RWPE1 (cell line): ENCODE measurements around the gene KCNK3.

ENCODE experiments used
- CTCF ChIA-PET: fragments of 350-600 bp; sonication (Branson Sonifier 250); formaldehyde crosslinking; extraction: SDS; loops from one replicate; lab custom pipeline; 2021; lab: Yijun Ruan, JAX
- POLR2A ChIA-PET: fragments of 400-600 bp; formaldehyde crosslinking; extraction: SDS; loops from one replicate; lab custom pipeline; 2020; ENCODE audit warnings: antibody characterized with exemption; ENCODE audit not compliant: low non-redundant PET; lab: Yijun Ruan, JAX
- DNase-seq: peaks from one replicate; pipeline ENCODE4 v3.0.0; 2012; ENCODE audit warnings: low spot score
- H3K27ac ChIP-seq: fragments of 450-650 bp; 2 replicates; pipeline ENCODE4 v1.5.1; 2017
- CTCF ChIP-seq: fragments of 450-650 bp; conservative IDR thresholded peaks from 2 replicates; pipeline ENCODE4 v1.5.1; 2017; ENCODE audit warnings: low read depth, mild to moderate bottlenecking

The KCNK3 gene

DNA sequence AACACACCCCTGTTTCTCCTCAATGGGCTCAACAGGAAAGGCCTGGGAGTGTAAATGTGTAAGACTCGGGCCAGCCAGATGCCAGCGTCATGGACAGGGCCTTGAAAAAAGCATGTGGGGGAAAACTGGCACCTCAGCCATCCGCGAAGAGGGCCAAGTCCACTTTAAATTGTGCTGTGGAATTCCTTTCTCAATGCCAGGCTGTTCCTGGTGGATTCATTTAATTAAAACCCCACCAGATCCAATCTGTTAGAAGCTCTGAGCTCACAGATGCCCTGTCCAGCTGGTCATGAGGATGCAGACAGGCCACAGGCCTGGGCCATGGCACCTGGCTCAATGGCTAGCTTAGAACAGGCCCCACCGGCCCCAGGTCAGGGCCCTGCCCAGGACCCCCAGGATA lies 24.8 kb downstream of the KCNK3 start:
- POLR2A ChIA-PET, result no interaction called here
- TF ChIP-seq CTCF, result no peak
- no peak overlapping the region for H3K27ac ChIP-seq
- DNase-seq, result no peak
- CTCF ChIA-PET, result interaction anchor here (0.5 kb wide), 1 partner anchor 964 kb away, joined by 4 read pairs; no protein-coding TSS in a partner anchor

DNA sequence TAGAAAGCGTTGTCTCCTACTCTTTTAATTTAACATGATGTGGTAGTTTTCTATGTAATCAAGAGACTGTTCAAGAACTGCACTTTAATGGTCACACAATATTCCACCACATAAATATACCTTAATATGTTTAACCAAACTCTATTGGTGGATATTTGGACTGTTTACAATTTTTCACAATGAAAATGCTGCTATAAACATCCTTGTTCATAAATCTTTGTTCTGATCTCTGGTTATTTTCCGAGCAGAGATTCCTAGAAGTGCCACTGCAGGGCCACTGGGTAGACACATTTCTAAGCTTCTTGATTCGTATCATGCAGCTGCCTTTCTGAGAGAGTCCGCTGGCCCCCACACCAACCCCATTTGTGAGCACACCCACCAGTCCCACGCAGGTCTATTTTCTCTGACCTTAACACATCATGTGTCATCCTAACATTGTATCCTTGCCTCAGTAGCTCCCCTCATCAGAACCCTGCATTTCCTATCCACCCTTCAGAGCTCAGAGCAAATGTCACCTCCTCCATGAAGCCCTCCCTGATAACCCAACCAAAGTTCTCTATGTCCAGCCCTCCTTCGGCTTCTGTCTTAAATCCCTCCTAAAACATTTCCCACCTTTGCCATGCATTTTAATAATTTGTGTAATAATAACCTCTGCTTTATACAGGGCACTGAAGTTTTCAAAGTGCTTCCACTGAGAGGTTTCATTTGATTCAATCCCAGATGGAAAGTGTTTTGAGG lies 26.6 kb downstream of the KCNK3 start:
- CTCF ChIA-PET, result no interaction called here
- no peak overlapping the region for H3K27ac ChIP-seq
- POLR2A ChIA-PET, result no interaction called here

GRCh38 chr2:26720322-26721114 lies 28.0 kb downstream of the KCNK3 start:
- TF ChIP-seq CTCF, result no peak
- ChIA-PET POLR2A (no interaction called here), CTCF (no interaction called here)
- H3K27ac ChIP-seq, result no peak overlapping the region
- no peak for DNase-seq

More for the DNA sequence above, 26.6 kb downstream of the KCNK3 start:
- TF ChIP-seq CTCF, result no peak
- no peak for DNase-seq

DNA sequence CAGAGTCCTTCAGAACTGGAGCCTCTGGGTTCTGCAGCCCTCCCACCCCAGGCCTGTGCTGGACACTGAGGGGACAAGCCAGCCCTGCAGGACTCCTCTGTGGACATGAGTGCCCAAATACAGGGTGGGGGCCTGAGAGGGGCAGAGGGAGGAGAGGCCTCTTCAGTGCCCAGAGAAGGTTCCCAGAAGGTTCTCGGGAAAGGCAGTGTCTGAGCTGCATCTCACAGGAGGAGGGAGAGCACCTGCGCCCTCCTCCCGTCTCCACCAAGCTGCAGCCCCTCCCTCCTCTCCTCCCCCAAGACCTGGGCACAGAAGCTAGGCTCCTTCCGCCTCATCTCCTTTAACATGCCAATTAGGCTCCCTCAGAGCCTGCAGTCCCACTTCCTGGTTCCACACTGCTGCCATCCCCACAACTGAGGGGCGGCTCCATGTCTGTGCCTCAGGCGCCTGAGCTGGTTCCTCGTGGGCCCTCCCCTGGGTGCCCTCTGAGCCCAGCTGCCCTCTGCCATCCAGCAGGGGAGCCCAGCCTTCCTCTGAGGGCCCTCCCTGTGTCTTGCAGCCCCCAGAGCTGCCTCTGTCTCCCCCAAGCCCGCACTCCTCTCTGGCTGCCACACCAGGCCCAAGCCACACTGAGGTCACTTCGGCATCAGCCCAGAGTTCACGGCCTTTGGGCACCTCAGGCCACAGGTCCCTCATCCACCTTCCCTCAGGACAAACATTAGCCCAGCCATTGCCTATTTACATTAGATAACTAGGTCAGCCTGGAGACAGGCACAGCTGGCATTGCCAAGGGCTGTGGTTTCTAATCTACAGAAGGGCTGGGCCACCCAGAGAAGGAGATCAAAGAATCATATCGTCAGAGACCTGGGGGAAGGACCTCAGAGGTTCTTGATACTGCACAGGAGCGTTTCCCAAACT lies 28.9 kb downstream of the KCNK3 start:
- no peak overlapping the region for H3K27ac ChIP-seq
- DNase-seq, result no peak
- no peak for TF ChIP-seq CTCF
- CTCF ChIA-PET, result no interaction called here
- POLR2A ChIA-PET, result no interaction called here

DNA sequence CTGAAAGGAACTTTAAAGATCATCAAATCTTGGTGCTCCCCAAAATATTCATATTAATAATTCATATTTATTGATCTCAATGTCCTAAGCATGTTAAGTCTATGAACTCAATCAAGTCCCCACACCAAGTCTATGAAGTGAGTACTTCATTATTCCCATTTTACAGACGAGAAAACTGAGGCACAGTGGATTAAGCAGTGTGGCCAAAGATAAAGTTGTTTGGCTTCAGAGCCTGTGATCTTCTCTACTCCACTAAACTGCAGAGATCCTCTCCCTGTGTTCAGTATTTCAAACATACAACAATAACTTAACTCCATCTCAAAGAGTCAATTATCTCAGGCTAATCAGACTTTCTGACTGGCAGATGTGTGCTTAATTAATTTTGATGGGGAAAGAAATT lies 29.8 kb downstream of the KCNK3 start:
- DNase-seq, result no peak
- ChIA-PET POLR2A (no interaction called here), CTCF (no interaction called here)
- no peak for TF ChIP-seq CTCF
- H3K27ac ChIP-seq, result no peak overlapping the region

DNA sequence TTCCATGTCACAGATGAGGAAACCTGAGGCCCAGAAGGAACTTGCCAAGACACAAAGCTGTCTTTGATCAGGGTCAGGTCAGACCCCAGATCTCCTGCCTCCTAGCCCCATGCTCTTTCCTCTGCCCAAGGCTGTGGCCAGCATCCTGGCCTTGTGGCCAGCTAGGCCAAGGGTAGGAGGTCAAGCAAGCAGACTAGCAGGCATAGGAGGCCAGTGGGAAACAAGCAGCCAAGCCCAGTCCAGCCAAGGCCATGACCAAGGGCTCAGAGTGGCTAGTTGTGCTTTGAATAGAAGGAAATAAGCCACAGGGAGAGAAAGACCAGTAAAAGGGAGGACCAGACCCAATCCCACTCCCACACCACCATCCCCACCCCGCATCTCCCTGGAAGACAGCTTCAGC lies 30.4 kb downstream of the KCNK3 start:
- POLR2A ChIA-PET, result no interaction called here
- no peak overlapping the region for H3K27ac ChIP-seq
- no peak for TF ChIP-seq CTCF
- CTCF ChIA-PET, result no interaction called here
- DNase-seq, result no peak
